ENCODE data around the gene ZSCAN9.

Gene ZSCAN9

GRCh38 chr6:28280595-28281287 lies 55.7 kb downstream of the ZSCAN9 start:
- no peak for DNase-seq (ENCODE audit: low read depth)
- peak overlapping the region; percentile 76 for H3K4me3 ChIP-seq (replicated peaks; ENCODE audit: low read depth, low read length)
- TF ChIP-seq CTCF (IDR thresholded peaks at IDR 0.05; ENCODE audit: low read length, missing control alignments): no peak

- TF ChIP-seq CTCF (IDR thresholded peaks at IDR 0.05; ENCODE audit: low read length, missing control alignments): no peak
- DNase-seq (ENCODE audit: low read depth): peak; percentile 80
- peak within 1 kb of the TSS; percentile 76 for H3K4me3 ChIP-seq (replicated peaks; ENCODE audit: low read depth, low read length)
Observed at GRCh38 chr6:28281288-28282064, 56.4 kb downstream of the ZSCAN9 start, which contains the start of gene PGBD1. Gene PGBD1 (plus strand): TSS chr6:28281572. CDS start chr6:28283814, 2,242 bp downstream.

- H3K4me3 ChIP-seq (replicated peaks; ENCODE audit: low read depth, low read length): no peak overlapping the region
- no peak for TF ChIP-seq CTCF (IDR thresholded peaks at IDR 0.05; ENCODE audit: low read length, missing control alignments)
- DNase-seq (ENCODE audit: low read depth): peak; percentile 22
Observed at GRCh38 chr6:28282926-28283325, 57.9 kb downstream of the ZSCAN9 start.
